Caco-2 (cell line): ENCODE results near the gene PGGT1B. TPM values are rescaled to one million over a fixed set of nuclear protein-coding genes. Genes with fewer than 3 reads are reported as not detected.

Experiments used
- BruUV-seq: library from RNA; stranded (reverse); fragments of 400-500 nt; replicated peaks from 2 replicates; lab custom pipeline; 2021; lab: Mats Ljungman, UMichigan
- CTCF ChIA-PET: fragments of 300-600 bp; sonication (Branson Sonifier 250); formaldehyde crosslinking; loops from one replicate; lab custom pipeline; 2022; ENCODE audit warnings: antibody characterized with exemption; lab: Charles Lee
- POLR2A ChIA-PET: fragments of 300-600 bp; sonication (Branson Sonifier 250); formaldehyde crosslinking; loops from one replicate; lab custom pipeline; 2022; ENCODE audit warnings: antibody characterized with exemption; lab: Charles Lee
- DNase-seq, 2 experiments: peaks; one replicate each; pipeline versions ENCODE4 v3.0.0 to v3.0.0-alpha.2; 2020 to 2022
- H3K27me3 ChIP-seq: replicated peaks from 2 replicates; pipeline ENCODE4 v1.6.0; 2011; ENCODE audit warnings: low read length; ENCODE audit not compliant: control insufficient read depth, insufficient read depth
- H3K36me3 ChIP-seq: 2 replicates; pipeline ENCODE4 v1.5.1; 2011; ENCODE audit warnings: low read length; ENCODE audit not compliant: control insufficient read depth, insufficient read depth
- H3K4me1 ChIP-seq: fragments of 250-450 bp; sonication (Bioruptor Pico); 2 replicates; pipeline ENCODE4 v1.5.1; 2020; ENCODE audit warnings: mild to moderate bottlenecking
- H3K4me3 ChIP-seq: 2 replicates; pipeline ENCODE4 v1.5.1; 2011; ENCODE audit warnings: low read depth, mild to moderate bottlenecking, control low read depth, low read length
- H3K9me3 ChIP-seq: fragments of 250-450 bp; sonication (Bioruptor Pico); 2 replicates; pipeline ENCODE4 v1.5.1; 2020; ENCODE audit warnings: mild to moderate bottlenecking, moderate library complexity
- H3K27ac Mint-ChIP-seq: one replicate; pipeline ENCODE4 v1.8.0; 2022; ENCODE audit warnings: mixed read lengths; ENCODE audit not compliant: unreplicated experiment
- H3K27me3 Mint-ChIP-seq: one replicate; pipeline ENCODE4 v1.8.0; 2022; ENCODE audit warnings: mixed read lengths; ENCODE audit not compliant: insufficient read depth, unreplicated experiment
- H3K36me3 Mint-ChIP-seq: one replicate; pipeline ENCODE4 v1.8.0; 2022; ENCODE audit warnings: mild to moderate bottlenecking, mixed read lengths; ENCODE audit not compliant: insufficient read depth, unreplicated experiment
- H3K4me1 Mint-ChIP-seq: one replicate; pipeline ENCODE4 v1.8.0; 2022; ENCODE audit warnings: low read depth, mixed read lengths; ENCODE audit not compliant: unreplicated experiment
- H3K4me3 Mint-ChIP-seq: one replicate; pipeline ENCODE4 v1.8.0; 2022; ENCODE audit warnings: mild to moderate bottlenecking, moderate library complexity, mixed read lengths; ENCODE audit not compliant: unreplicated experiment
- H3K9me3 Mint-ChIP-seq: one replicate; pipeline ENCODE4 v1.8.0; 2022; ENCODE audit warnings: mixed read lengths; ENCODE audit not compliant: unreplicated experiment
- CTCF ChIP-seq, 2 experiments: fragments of 200-600 bp in 1 of 2; IDR thresholded peaks; 1 replicate in 1 of 2; 2 replicates in 1 of 2; pipeline versions ENCODE4 v1.5.1 to v1.8.0; 2011 to 2022; ENCODE audit warnings: antibody characterized with exemption in 1 of 2, control low read depth in 1 of 2, inconsistent platforms in 1 of 2, low read depth in 1 of 2, low read length in 1 of 2, mild to moderate bottlenecking in 1 of 2, moderate library complexity in 1 of 2; ENCODE audit not compliant: insufficient read depth in 1 of 2, severe bottlenecking in 1 of 2, unreplicated experiment in 1 of 2
- intact Hi-C: fragments of 100-400 bp; cut with micrococcal nuclease; formaldehyde crosslinking; loops from one replicate; pipeline ENCODE4 v1.10.0; 2022; ENCODE audit not compliant: unreplicated experiment
- total RNA-seq: library from RNA; stranded (reverse); gene quantifications from 2 replicates; pipeline ENCODE4 v1.2.3, GENCODE V29; 2022

The PGGT1B gene
- total RNA-seq, 1 experiment from 2014 or later, result 39.4 TPM

- intact Hi-C loops, result no loop called here
- Histone ChIP-seq H3K4me1 (no peaks in the 10 kb centered on the region), H3K36me3 (no peaks in the 10 kb centered on the region), H3K4me3 (no peak overlapping the region), H3K27me3 (no peaks in the 10 kb centered on the region), H3K9me3 (no peaks in the 10 kb centered on the region)
- no peak overlapping the region for H3K4me3 Mint-ChIP-seq
- no peaks in the 10 kb centered on the region for H3K9me3 Mint-ChIP-seq
- H3K36me3 Mint-ChIP-seq, result no peaks in the 10 kb centered on the region
- ChIA-PET CTCF (no interaction called here), POLR2A (no interaction called here)
- H3K4me1 Mint-ChIP-seq, result no peaks in the 10 kb centered on the region
- DNase-seq, result no peak
- H3K27me3 Mint-ChIP-seq, result peaks cover 6% of the 10 kb centered on the region
- no peak for TF ChIP-seq CTCF (IDR thresholded peaks at IDR 0.05; ENCODE audit: insufficient read depth in 1 of 2, low read depth in 1 of 2, low read length in 1 of 2, severe bottlenecking in 1 of 2, unreplicated experiment in 1 of 2)
- no TSS peak for BruUV-seq
- no peak overlapping the region for H3K27ac Mint-ChIP-seq
Measured at GRCh38 chr5:115291397-115291796, 28.7 kb upstream of the PGGT1B start.

GRCh38 chr5:115289104-115289503 is 26.4 kb upstream of the PGGT1B start:
- TF ChIP-seq CTCF (IDR thresholded peaks at IDR 0.05; ENCODE audit: insufficient read depth in 1 of 2, low read depth in 1 of 2, low read length in 1 of 2, severe bottlenecking in 1 of 2, unreplicated experiment in 1 of 2), result no peak
- no peaks in the 10 kb centered on the region for H3K4me1 ChIP-seq
- H3K4me1 Mint-ChIP-seq, result peaks cover 7% of the 10 kb centered on the region
- no peak overlapping the region for H3K4me3 ChIP-seq
- CTCF ChIA-PET, result no interaction called here
- no peaks in the 10 kb centered on the region for H3K27me3 ChIP-seq
- intact Hi-C loops, result no loop called here
- H3K9me3 Mint-ChIP-seq, result no peaks in the 10 kb centered on the region
- no peaks in the 10 kb centered on the region for H3K9me3 ChIP-seq
- BruUV-seq, result no TSS peak
- H3K4me3 Mint-ChIP-seq, result no peak overlapping the region
- H3K27ac Mint-ChIP-seq, result no peak overlapping the region
- POLR2A ChIA-PET, result no interaction called here
- H3K27me3 Mint-ChIP-seq, result peaks cover 13% of the 10 kb centered on the region
- no peak for DNase-seq
- no peaks in the 10 kb centered on the region for H3K36me3 Mint-ChIP-seq
- no peaks in the 10 kb centered on the region for H3K36me3 ChIP-seq

GRCh38 chr5:115284021-115284420 is 21.3 kb upstream of the PGGT1B start:
- peaks cover 7% of the 10 kb centered on the region for H3K4me1 Mint-ChIP-seq
- H3K27me3 ChIP-seq, result no peaks in the 10 kb centered on the region
- no peak overlapping the region for H3K27ac Mint-ChIP-seq
- intact Hi-C loops, result no loop called here
- no peaks in the 10 kb centered on the region for H3K9me3 Mint-ChIP-seq
- no peaks in the 10 kb centered on the region for H3K9me3 ChIP-seq
- ChIA-PET CTCF (no interaction called here), POLR2A (no interaction called here)
- peaks cover 7% of the 10 kb centered on the region for H3K27me3 Mint-ChIP-seq
- no peak overlapping the region for H3K4me3 ChIP-seq
- no peak for DNase-seq
- no peak for TF ChIP-seq CTCF (IDR thresholded peaks at IDR 0.05; ENCODE audit: insufficient read depth in 1 of 2, low read depth in 1 of 2, low read length in 1 of 2, severe bottlenecking in 1 of 2, unreplicated experiment in 1 of 2)
- H3K4me3 Mint-ChIP-seq, result no peak overlapping the region
- H3K36me3 Mint-ChIP-seq, result no peaks in the 10 kb centered on the region
- no peaks in the 10 kb centered on the region for H3K4me1 ChIP-seq
- H3K36me3 ChIP-seq, result no peaks in the 10 kb centered on the region
- BruUV-seq, result no TSS peak
